HEK293T (cell line): ENCODE data around the gene C16orf46.

Source experiments
- ARNT ChIP-seq: fragments of 450-650 bp; IDR thresholded peaks from 2 replicates; pipeline ENCODE4 v1.6.1; 2017; ENCODE audit warnings: mild to moderate bottlenecking
- BHLHE40 ChIP-seq: fragments of 450-650 bp; IDR thresholded peaks from 2 replicates; pipeline ENCODE4 v1.6.1; 2016; ENCODE audit warnings: mild to moderate bottlenecking, moderate library complexity, borderline replicate concordance
- ELF4 ChIP-seq: fragments of 450-650 bp; IDR thresholded peaks from 2 replicates; pipeline ENCODE4 v1.6.1; 2017; ENCODE audit warnings: antibody characterized with exemption
- FOXA1 ChIP-seq: fragments of 450-650 bp; IDR thresholded peaks from 2 replicates; pipeline ENCODE4 v1.6.1; 2016; ENCODE audit warnings: mild to moderate bottlenecking
- FOXK2 ChIP-seq: fragments of 450-650 bp; IDR thresholded peaks from 2 replicates; pipeline ENCODE4 v1.6.1; 2016; ENCODE audit warnings: mild to moderate bottlenecking
- FOXM1 ChIP-seq: fragments of 450-650 bp; IDR thresholded peaks from 2 replicates; pipeline ENCODE4 v1.6.1; 2017; ENCODE audit warnings: mild to moderate bottlenecking, borderline replicate concordance
- HDGF ChIP-seq: fragments of 450-650 bp; IDR thresholded peaks from 2 replicates; pipeline ENCODE4 v1.6.1; 2017; ENCODE audit warnings: antibody characterized with exemption, borderline replicate concordance
- L3MBTL2 ChIP-seq: fragments of 450-650 bp; conservative IDR thresholded peaks from 2 replicates; pipeline ENCODE4 v1.6.1; 2016; ENCODE audit warnings: mild to moderate bottlenecking
- PKNOX1 ChIP-seq: fragments of 450-650 bp; IDR thresholded peaks from 2 replicates; pipeline ENCODE4 v1.6.1; 2016
- SP1 ChIP-seq: fragments of 450-650 bp; IDR thresholded peaks from 2 replicates; pipeline ENCODE4 v1.6.1; 2017
- SUZ12 ChIP-seq: fragments of 450-650 bp; IDR thresholded peaks from 2 replicates; pipeline ENCODE4 v1.6.1; 2016; ENCODE audit warnings: mild to moderate bottlenecking
- TARDBP ChIP-seq: fragments of 450-650 bp; IDR thresholded peaks from 2 replicates; pipeline ENCODE4 v1.6.1; 2016

GRCh38 chr16:81077076-81077940 lies at the start of gene C16orf46:
- TF ChIP-seq FOXK2 (no peak), ELF4 (peak; percentile 28; the same call in 1 of the 2 replicates), TARDBP (no peak), FOXM1 (no peak), PKNOX1 (no peak), BHLHE40 (no peak), SP1 (no peak), ARNT (no peak; the same call in 1 of the 2 replicates), HDGF (no peak), SUZ12 (no peak), FOXA1 (no peak), L3MBTL2 (no peak; the same call in 1 of the 2 replicates)
